ENCODE data around the gene ELAVL1. TPM values are rescaled to one million over a fixed set of nuclear protein-coding genes. Genes with fewer than 3 reads are reported as not detected.

Gene ELAVL1
- total and polyA plus RNA-seq, 2 donors (not counting 1 experiment from before 2014, with no cell fraction given) = 21.8 to 63.5 TPM

DNA sequence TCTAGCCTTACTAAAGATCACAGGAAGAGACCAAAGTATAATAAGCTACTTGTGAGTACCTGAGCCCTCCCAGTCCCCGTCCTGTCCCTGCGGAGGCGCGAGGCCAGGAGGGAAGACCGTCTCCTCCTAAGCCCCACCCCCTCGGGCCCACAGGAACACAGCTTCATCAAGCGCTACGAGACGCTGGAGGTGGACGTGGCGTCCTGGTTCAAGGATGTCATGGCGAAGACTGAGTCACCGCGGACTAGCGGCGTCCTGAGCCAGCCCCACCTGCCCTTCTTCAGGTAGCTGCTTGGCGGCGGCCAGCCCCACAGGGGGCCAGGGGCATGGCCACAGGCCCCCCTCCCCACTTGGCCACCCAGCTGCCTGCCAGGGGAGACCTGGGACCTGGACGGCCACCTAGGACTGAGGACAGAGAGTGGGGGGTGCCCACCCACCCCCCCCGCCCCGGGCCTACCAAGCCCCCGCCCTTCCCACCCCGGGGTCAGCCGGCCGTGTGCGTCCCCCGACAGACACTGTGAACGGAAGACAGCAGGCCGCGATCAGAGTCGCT lies 93.2 kb downstream of the ELAVL1 start:
- CTCF ChIA-PET = no interaction called here
- Mint-ChIP-seq H3K27me3 (peaks cover 9% of the 10 kb centered on the region), H3K27ac (no peak overlapping the region), H3K9me3 (ENCODE audit: insufficient read depth) (no peaks in the 10 kb centered on the region), H3K4me3 (no peak overlapping the region), H3K4me1 (peaks cover 11% of the 10 kb centered on the region)
- no peak overlapping the region for H2AFZ ChIP-seq (ENCODE audit: insufficient read depth, low read depth, low read length, poor library complexity, severe bottlenecking)
- H3K27ac ChIP-seq (ENCODE audit: low read length in 2 of 2) = no peak overlapping the region
- peaks cover 10% of the 10 kb centered on the region for H3K79me2 ChIP-seq (ENCODE audit: control insufficient read depth, insufficient read depth, low read length)
- WGBS (ENCODE audit: insufficient coverage) = 97% methylated on average over 22 of the region's 31 CpGs
- H3K4me3 ChIP-seq (ENCODE audit: control extremely low read depth in 1 of 5, extremely low read depth in 1 of 5, insufficient read depth in 1 of 5, low read depth in 2 of 5, low read length in 4 of 5) = no peak overlapping the region
- POLR2A ChIA-PET = interaction anchor here (0.6 to 1.1 kb wide), 3 partner anchors 7 to 18 kb away, joined by 3 to 11 read pairs (median 3); partner anchors contain the start of gene SNAPC2
- no peak overlapping the region for H3K9ac ChIP-seq (ENCODE audit: low read length)
- H3K27me3 ChIP-seq (replicated peaks in 1 of 4; ENCODE audit: control extremely low read depth in 1 of 4, control insufficient read depth in 3 of 4, insufficient read depth in 4 of 4, low read length in 3 of 4) = peaks cover 0 to 23% (median 11%) of the 10 kb centered on the region in 4 experiments
- ATAC-seq (ENCODE audit: low read depth) = no peak
- no peak for TF ChIP-seq EZH2 (IDR thresholded peaks at IDR 0.05; ENCODE audit: borderline replicate concordance, insufficient read depth, low read depth, low read length, poor library complexity, severe bottlenecking)
- TF ChIP-seq, protein P1, sequence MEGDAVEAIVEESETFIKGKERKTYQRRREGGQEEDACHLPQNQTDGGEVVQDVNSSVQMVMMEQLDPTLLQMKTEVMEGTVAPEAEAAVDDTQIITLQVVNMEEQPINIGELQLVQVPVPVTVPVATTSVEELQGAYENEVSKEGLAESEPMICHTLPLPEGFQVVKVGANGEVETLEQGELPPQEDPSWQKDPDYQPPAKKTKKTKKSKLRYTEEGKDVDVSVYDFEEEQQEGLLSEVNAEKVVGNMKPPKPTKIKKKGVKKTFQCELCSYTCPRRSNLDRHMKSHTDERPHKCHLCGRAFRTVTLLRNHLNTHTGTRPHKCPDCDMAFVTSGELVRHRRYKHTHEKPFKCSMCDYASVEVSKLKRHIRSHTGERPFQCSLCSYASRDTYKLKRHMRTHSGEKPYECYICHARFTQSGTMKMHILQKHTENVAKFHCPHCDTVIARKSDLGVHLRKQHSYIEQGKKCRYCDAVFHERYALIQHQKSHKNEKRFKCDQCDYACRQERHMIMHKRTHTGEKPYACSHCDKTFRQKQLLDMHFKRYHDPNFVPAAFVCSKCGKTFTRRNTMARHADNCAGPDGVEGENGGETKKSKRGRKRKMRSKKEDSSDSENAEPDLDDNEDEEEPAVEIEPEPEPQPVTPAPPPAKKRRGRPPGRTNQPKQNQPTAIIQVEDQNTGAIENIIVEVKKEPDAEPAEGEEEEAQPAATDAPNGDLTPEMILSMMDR (IDR thresholded peaks at IDR 0.05) = no peak
- no peak overlapping the region for H3K4me2 ChIP-seq (replicated peaks; ENCODE audit: low read depth, low read length, poor library complexity, severe bottlenecking)
- peaks cover 3 to 31% of the 10 kb centered on the region in 2 experiments for H3K36me3 ChIP-seq (replicated peaks in 1 of 2; ENCODE audit: control extremely low read depth in 1 of 2, control insufficient read depth in 1 of 2, extremely low read depth in 1 of 2, insufficient read depth in 2 of 2, low read length in 1 of 2)
- peaks cover 0 to 11% (median 0%) of the 10 kb centered on the region in 3 donors for H3K9me3 ChIP-seq (ENCODE audit: control extremely low read depth in 1 of 3, control insufficient read depth in 2 of 3, insufficient read depth in 1 of 3, low read length in 2 of 3)
- no peak for DNase-seq
- peaks cover 80% of the 10 kb centered on the region for H4K20me1 ChIP-seq (ENCODE audit: control insufficient read depth, insufficient read depth, low read length, poor library complexity, severe bottlenecking)
- peaks cover 16 to 20% of the 10 kb centered on the region in 2 donors for H3K4me1 ChIP-seq (ENCODE audit: control insufficient read depth in 2 of 2, insufficient read depth in 2 of 2, low read length in 2 of 2)
- intact Hi-C loops (cut with micrococcal nuclease) = no loop called here

DNA sequence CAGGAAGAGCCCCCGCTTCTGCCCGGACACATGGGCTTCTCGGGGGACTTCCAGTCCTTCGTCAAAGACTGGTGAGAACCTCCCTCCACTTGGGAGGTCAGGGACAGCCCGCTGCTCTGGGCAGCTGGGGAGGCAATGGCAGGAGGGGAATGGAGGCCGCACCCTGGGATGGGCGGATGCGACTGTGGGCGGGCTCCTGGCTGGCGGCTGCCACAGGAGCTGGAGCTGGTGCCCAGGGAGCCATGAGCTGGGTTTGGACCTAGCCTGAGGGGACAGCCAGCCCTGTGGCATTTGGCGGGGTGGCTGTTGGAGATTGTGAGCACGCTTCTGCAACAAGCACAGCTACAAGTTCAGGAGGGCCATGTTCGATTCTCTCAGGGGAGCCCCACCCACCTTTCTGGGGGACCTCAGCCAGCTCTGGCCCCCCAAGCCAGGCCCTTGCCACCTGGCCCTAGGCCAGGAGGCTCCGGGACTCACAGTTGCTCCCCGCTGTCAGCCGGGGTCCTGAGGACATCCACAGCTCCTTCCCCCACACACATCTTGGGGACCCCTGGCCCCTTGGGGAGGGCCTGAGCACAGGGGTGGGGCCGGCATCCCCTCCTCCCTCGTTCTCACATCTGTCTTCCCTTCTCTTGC lies 93.8 kb downstream of the ELAVL1 start:
- Histone ChIP-seq H3K9me3 (ENCODE audit: control extremely low read depth in 1 of 3, control insufficient read depth in 2 of 3, insufficient read depth in 1 of 3, low read length in 2 of 3) (peaks cover 0 to 8% (median 0%) of the 10 kb centered on the region in 3 donors), H3K9ac (ENCODE audit: low read length) (no peak overlapping the region), H3K79me2 (ENCODE audit: control insufficient read depth, insufficient read depth, low read length) (peaks cover 16% of the 10 kb centered on the region), H2AFZ (ENCODE audit: insufficient read depth, low read depth, low read length, poor library complexity, severe bottlenecking) (no peak overlapping the region), H3K27ac (ENCODE audit: low read length in 2 of 2) (no peak overlapping the region), H3K4me2 (replicated peaks; ENCODE audit: low read depth, low read length, poor library complexity, severe bottlenecking) (no peak overlapping the region), H3K27me3 (replicated peaks in 1 of 4; ENCODE audit: control extremely low read depth in 1 of 4, control insufficient read depth in 3 of 4, insufficient read depth in 4 of 4, low read length in 3 of 4) (peaks cover 0 to 19% (median 9%) of the 10 kb centered on the region in 4 experiments), H3K36me3 (replicated peaks in 1 of 2; ENCODE audit: control extremely low read depth in 1 of 2, control insufficient read depth in 1 of 2, extremely low read depth in 1 of 2, insufficient read depth in 2 of 2, low read length in 1 of 2) (peaks cover 3 to 31% of the 10 kb centered on the region in 2 experiments), H4K20me1 (ENCODE audit: control insufficient read depth, insufficient read depth, low read length, poor library complexity, severe bottlenecking) (peaks cover 81% of the 10 kb centered on the region), H3K4me3 (ENCODE audit: control extremely low read depth in 1 of 5, extremely low read depth in 1 of 5, insufficient read depth in 1 of 5, low read depth in 2 of 5, low read length in 4 of 5) (no peak overlapping the region), H3K4me1 (ENCODE audit: control insufficient read depth in 2 of 2, insufficient read depth in 2 of 2, low read length in 2 of 2) (peaks cover 11 to 14% of the 10 kb centered on the region in 2 donors)
- TF ChIP-seq, protein P1 (IDR thresholded peaks at IDR 0.05) = no peak
- no peak for TF ChIP-seq EZH2 (IDR thresholded peaks at IDR 0.05; ENCODE audit: borderline replicate concordance, insufficient read depth, low read depth, low read length, poor library complexity, severe bottlenecking)
- no peak for ATAC-seq (ENCODE audit: low read depth)
- no peak overlapping the region for H3K27ac Mint-ChIP-seq
- peaks cover 9% of the 10 kb centered on the region for H3K27me3 Mint-ChIP-seq
- 97% methylated on average over 18 of the region's 18 CpGs for WGBS (ENCODE audit: insufficient coverage)
- POLR2A ChIA-PET = interaction anchor here (0.6 to 1.1 kb wide), 3 partner anchors 8 to 19 kb away, joined by 3 to 11 read pairs (median 3); partner anchors contain the start of gene SNAPC2
- H3K4me1 Mint-ChIP-seq = peaks cover 7% of the 10 kb centered on the region
- DNase-seq = no peak
- intact Hi-C loops (cut with micrococcal nuclease) = no loop called here
- CTCF ChIA-PET = no interaction called here
- H3K9me3 Mint-ChIP-seq (ENCODE audit: insufficient read depth) = no peaks in the 10 kb centered on the region
- H3K4me3 Mint-ChIP-seq = no peak overlapping the region

Data from B cell (primary cell).